Fibroblast of lung (primary cell): ENCODE measurements around the gene RPL10A. TPM values are rescaled to one million over a fixed set of nuclear protein-coding genes. Genes with fewer than 3 reads are reported as not detected.
"Not testable (repeated sequence)": the region's sequence is repeated elsewhere in the genome, so short reads cannot be mapped to it uniquely, and the experiment has no call there.

Source experiments
- DNase-seq, 2 donors: peaks; one replicate each; pipeline versions ENCODE4 v3.0.0 to v3.0.0-alpha.2; 2010; ENCODE audit warnings: low read depth in 2 of 2
- H2AFZ ChIP-seq: 2 replicates; pipeline ENCODE4 v1.5.1; 2012; ENCODE audit warnings: low read length, control low read depth, inconsistent platforms
- H3K27ac ChIP-seq: 2 replicates; pipeline ENCODE4 v1.5.1; 2011; ENCODE audit warnings: low read length, control low read depth; ENCODE audit not compliant: insufficient read depth
- H3K27me3 ChIP-seq: 2 replicates; pipeline ENCODE4 v1.5.1; 2011; ENCODE audit warnings: mild to moderate bottlenecking, low read length; ENCODE audit not compliant: control insufficient read depth, insufficient read depth
- H3K36me3 ChIP-seq: 2 replicates; pipeline ENCODE4 v1.5.1; 2011; ENCODE audit warnings: low read length; ENCODE audit not compliant: control insufficient read depth, insufficient read depth
- H3K4me1 ChIP-seq: 2 replicates; pipeline ENCODE4 v1.5.1; 2011; ENCODE audit warnings: low read length; ENCODE audit not compliant: control insufficient read depth, insufficient read depth; ENCODE audit errors: extremely low read depth
- H3K4me2 ChIP-seq: 2 replicates; pipeline ENCODE4 v1.5.1; 2011; ENCODE audit warnings: low read length, control low read depth; ENCODE audit not compliant: insufficient read depth; ENCODE audit errors: extremely low read depth
- H3K4me3 ChIP-seq, 4 experiments: fragments of 200-600 bp in 1 of 4; sonication (generic) in 1 of 4; replicated peaks in 1 of 4; 2 replicates each; pipeline ENCODE4 v1.5.1; 2011 to 2016; ENCODE audit warnings: low read length in 4 of 4, low read depth in 3 of 4, mild to moderate bottlenecking in 3 of 4, control low read depth in 2 of 4, inconsistent platforms in 1 of 4, mixed read lengths in 1 of 4; ENCODE audit not compliant: insufficient read depth in 1 of 4; ENCODE audit errors: control extremely low read depth in 1 of 4
- H3K79me2 ChIP-seq: 2 replicates; pipeline ENCODE4 v1.5.1; 2012; ENCODE audit warnings: mild to moderate bottlenecking, low read length, inconsistent platforms; ENCODE audit not compliant: control insufficient read depth, insufficient read depth
- H3K9ac ChIP-seq: 2 replicates; pipeline ENCODE4 v1.5.1; 2011; ENCODE audit warnings: mild to moderate bottlenecking, low read length, control low read depth; ENCODE audit not compliant: insufficient read depth
- H3K9me3 ChIP-seq: 2 replicates; pipeline ENCODE4 v1.5.1; 2012; ENCODE audit warnings: low read depth, low read length; ENCODE audit not compliant: control insufficient read depth, insufficient read depth
- H4K20me1 ChIP-seq: 2 replicates; pipeline ENCODE4 v1.5.1; 2011; ENCODE audit warnings: low read length; ENCODE audit not compliant: control insufficient read depth, insufficient read depth; ENCODE audit errors: extremely low read depth
- EZH2 ChIP-seq: IDR thresholded peaks from 2 replicates; pipeline ENCODE4 v1.5.1; 2012; ENCODE audit warnings: low read length, control low read depth, mild to moderate bottlenecking; ENCODE audit errors: missing control alignments
- polyA plus RNA-seq, 2 donors: library from polyadenylated mRNA; depleted of rRNA in 1 of 2; stranded (reverse) in 1 of 2; unstranded in 1 of 2; fragments of >200 nt; gene quantifications; 2 replicates each; pipeline ENCODE4 v1.2.1, GENCODE V29; 2011 to 2012; ENCODE audit warnings: missing spikeins in 1 of 2
- total RNA-seq: library from RNA; depleted of rRNA; stranded (reverse); fragments of >200 nt; gene quantifications from 2 replicates; pipeline ENCODE4 v1.2.1, GENCODE V29; 2014
- TF ChIP-seq, protein P1 (sequence below), 2 donors: IDR thresholded peaks in 1 of 2; conservative IDR thresholded peaks in 1 of 2; 1 replicate in 1 of 2; 2 replicates in 1 of 2; pipeline ENCODE4 v1.5.1; 2011 to 2012; ENCODE audit warnings: low read length in 2 of 2, control low read depth in 1 of 2, inconsistent platforms in 1 of 2, low read depth in 1 of 2, mild to moderate bottlenecking in 1 of 2

The RPL10A gene
- total and polyA plus RNA-seq, 2 donors (not counting 1 experiment from before 2014, with no cell fraction given) = 1,754 to 1,911 TPM

DNA sequence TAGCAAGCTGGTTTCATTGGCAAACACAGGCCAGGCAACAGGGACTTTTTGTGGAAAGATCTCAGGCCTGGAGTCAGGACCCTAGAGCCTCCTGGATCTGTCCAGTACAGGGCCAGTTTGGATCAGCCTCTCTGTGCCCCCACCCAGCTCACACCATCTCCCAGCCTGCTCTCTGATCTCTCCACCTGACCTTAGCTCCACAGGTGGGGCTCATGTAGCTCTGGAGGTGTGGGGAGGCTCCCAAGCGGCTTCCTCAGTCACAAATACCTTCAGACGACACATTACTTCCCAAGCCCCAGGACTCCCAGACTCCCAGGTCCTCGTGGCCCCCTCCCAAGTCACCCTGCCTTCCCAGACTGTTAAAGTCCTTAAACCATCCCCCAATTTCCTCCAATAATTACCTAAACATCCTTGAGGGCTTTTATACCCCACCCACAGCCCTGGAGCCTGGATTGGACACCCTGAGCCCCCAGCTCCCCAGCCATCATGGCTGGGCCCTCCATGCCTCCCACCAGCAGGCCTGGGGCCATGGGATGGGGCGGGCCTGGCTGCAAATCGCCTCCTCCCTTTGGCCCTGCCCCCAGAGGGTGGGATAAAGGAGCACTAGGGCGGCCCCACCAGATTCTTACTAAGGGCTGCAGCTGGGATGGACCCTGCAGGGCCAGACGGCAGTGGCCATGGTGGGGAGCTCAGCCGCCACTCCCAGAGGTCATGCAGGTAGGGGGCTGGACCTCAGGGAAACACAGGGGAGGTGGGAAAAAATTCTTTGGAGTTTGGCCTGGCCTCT lies 31.9 kb upstream of the RPL10A start:
- no peaks in the 10 kb centered on the region for H3K27me3 ChIP-seq
- no peak overlapping the region for H3K9ac ChIP-seq
- H3K4me3 ChIP-seq = no peak overlapping the region
- DNase-seq = no peak
- no peak for TF ChIP-seq EZH2
- TF ChIP-seq, protein P1, sequence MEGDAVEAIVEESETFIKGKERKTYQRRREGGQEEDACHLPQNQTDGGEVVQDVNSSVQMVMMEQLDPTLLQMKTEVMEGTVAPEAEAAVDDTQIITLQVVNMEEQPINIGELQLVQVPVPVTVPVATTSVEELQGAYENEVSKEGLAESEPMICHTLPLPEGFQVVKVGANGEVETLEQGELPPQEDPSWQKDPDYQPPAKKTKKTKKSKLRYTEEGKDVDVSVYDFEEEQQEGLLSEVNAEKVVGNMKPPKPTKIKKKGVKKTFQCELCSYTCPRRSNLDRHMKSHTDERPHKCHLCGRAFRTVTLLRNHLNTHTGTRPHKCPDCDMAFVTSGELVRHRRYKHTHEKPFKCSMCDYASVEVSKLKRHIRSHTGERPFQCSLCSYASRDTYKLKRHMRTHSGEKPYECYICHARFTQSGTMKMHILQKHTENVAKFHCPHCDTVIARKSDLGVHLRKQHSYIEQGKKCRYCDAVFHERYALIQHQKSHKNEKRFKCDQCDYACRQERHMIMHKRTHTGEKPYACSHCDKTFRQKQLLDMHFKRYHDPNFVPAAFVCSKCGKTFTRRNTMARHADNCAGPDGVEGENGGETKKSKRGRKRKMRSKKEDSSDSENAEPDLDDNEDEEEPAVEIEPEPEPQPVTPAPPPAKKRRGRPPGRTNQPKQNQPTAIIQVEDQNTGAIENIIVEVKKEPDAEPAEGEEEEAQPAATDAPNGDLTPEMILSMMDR (conservative IDR thresholded peaks at IDR 0.05 in 1 of 2, IDR thresholded peaks at IDR 0.05 in 1 of 2; ENCODE audit: low read depth in 1 of 2, low read length in 2 of 2) = no peak
- no peak overlapping the region for H2AFZ ChIP-seq
- H3K4me1 ChIP-seq = no peaks in the 10 kb centered on the region
- no peaks in the 10 kb centered on the region for H3K79me2 ChIP-seq
- H3K4me2 ChIP-seq = no peak overlapping the region
- no peaks in the 10 kb centered on the region for H3K36me3 ChIP-seq
- H3K27ac ChIP-seq = no peak overlapping the region
- H3K9me3 ChIP-seq = no peaks in the 10 kb centered on the region
- no peaks in the 10 kb centered on the region for H4K20me1 ChIP-seq

DNA sequence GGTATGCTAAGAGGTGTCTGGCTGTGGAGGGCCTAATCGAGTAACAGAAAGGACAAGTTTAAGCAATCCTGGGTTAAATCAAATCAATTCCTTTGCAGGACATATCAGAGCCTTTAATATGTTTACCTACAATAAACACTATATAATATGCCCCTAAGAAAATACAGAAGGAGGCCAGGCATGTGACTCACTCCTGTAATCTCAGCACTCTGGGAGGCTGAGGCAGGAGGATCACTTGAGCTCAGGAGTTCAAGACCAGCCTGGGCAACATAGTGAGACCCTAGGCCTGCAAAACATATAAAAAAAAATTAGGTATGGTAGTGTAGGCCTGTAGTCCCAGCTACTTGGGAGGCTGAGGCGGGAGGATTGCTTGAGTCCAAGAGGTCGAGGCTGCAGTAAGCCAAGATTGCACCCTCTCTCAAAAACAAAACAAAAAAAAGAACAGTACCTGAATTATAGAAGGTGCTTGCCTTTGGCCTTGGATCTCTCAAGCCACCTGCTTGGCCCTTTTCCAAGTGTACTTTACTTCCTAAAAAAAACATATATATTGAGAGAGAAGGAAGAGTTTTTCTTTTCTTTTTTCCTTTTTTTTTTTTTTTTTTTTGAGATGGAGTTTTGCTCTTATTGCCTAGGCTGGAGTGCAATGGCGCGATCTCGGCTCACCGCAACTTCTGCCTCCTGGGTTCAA lies 29.7 kb upstream of the RPL10A start:
- not testable (repeated sequence) for H3K79me2 ChIP-seq, H4K20me1 ChIP-seq, H3K4me2 ChIP-seq, DNase-seq, H3K27me3 ChIP-seq, H3K4me3 ChIP-seq, H3K27ac ChIP-seq, H3K9ac ChIP-seq, H2AFZ ChIP-seq, H3K4me1 ChIP-seq, H3K36me3 ChIP-seq, H3K9me3 ChIP-seq

DNA sequence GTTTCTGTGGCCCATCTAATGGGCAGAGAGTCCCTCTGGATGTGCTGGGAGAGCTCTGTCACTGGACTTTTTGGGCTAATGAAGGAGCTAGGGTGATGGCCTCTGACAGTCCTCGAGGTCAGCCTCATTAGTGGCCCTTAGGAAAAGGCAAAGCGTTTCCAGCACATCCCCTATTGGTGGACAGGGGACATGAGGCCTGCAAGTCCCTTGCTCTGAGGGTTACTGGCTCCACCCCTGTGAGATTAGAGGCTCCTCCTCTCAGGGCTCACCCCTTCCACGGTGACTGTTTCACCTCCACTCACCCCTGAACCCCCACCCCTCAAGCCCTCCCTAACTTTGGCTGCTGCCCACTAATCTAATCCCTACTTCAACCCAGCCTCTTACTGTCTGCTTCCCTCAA lies 28.9 kb upstream of the RPL10A start:
- no peaks in the 10 kb centered on the region for H4K20me1 ChIP-seq
- no peak overlapping the region for H2AFZ ChIP-seq
- no peak overlapping the region for H3K4me2 ChIP-seq
- TF ChIP-seq, protein P1 (conservative IDR thresholded peaks at IDR 0.05 in 1 of 2, IDR thresholded peaks at IDR 0.05 in 1 of 2; ENCODE audit: low read depth in 1 of 2, low read length in 2 of 2) = no peak
- TF ChIP-seq EZH2 = no peak
- no peak overlapping the region for H3K4me3 ChIP-seq
- DNase-seq = no peak
- no peaks in the 10 kb centered on the region for H3K27me3 ChIP-seq
- no peak overlapping the region for H3K9ac ChIP-seq
- H3K36me3 ChIP-seq = no peaks in the 10 kb centered on the region
- no peaks in the 10 kb centered on the region for H3K4me1 ChIP-seq
- no peaks in the 10 kb centered on the region for H3K79me2 ChIP-seq
- H3K27ac ChIP-seq = no peak overlapping the region
- H3K9me3 ChIP-seq = no peaks in the 10 kb centered on the region
